BLaER1 treated with 17β-estradiol and CSF1 and Interleukin-3, amounts not matched to agents 10 nM and 100 nM (cell line): ENCODE results near the gene EXOSC2.

Experiments used
- H3K27ac ChIP-seq, 11 experiments: shearing (Covaris generic); formaldehyde crosslinking; 2 replicates each; pipeline ENCODE4 v1.8.1; 2022
- H3K27me3 ChIP-seq, 11 experiments: shearing (Covaris generic); formaldehyde crosslinking; 2 replicates each; pipeline ENCODE4 v1.8.1; 2022
- H3K36me3 ChIP-seq, 11 experiments: shearing (Covaris generic); formaldehyde crosslinking; 2 replicates each; pipeline ENCODE4 v1.8.1; 2022
- H3K4me1 ChIP-seq, 10 experiments: shearing (Covaris generic); formaldehyde crosslinking; 2 replicates each; pipeline ENCODE4 v1.8.1; 2022
- H3K4me2 ChIP-seq, 11 experiments: shearing (Covaris generic); formaldehyde crosslinking; 2 replicates each; pipeline ENCODE4 v1.8.1; 2022
- H3K4me3 ChIP-seq, 10 experiments: shearing (Covaris generic); formaldehyde crosslinking; 2 replicates each; pipeline ENCODE4 v1.8.1; 2022
- H3K9ac ChIP-seq, 11 experiments: shearing (Covaris generic); formaldehyde crosslinking; 2 replicates each; pipeline ENCODE4 v1.8.1; 2022
- H3K9me3 ChIP-seq, 11 experiments: shearing (Covaris generic); formaldehyde crosslinking; replicated peaks in 1 of 11; 2 replicates each; pipeline ENCODE4 v1.8.1; 2022
- H4K20me1 ChIP-seq, 11 experiments: shearing (Covaris generic); formaldehyde crosslinking; 2 replicates each; pipeline ENCODE4 v1.8.1; 2022
- Cebpa-rat ChIP-seq, 11 experiments: shearing (Covaris generic); IDR thresholded peaks; 2 replicates each; pipeline ENCODE4 v1.8.1; 2022

Gene EXOSC2

DNA sequence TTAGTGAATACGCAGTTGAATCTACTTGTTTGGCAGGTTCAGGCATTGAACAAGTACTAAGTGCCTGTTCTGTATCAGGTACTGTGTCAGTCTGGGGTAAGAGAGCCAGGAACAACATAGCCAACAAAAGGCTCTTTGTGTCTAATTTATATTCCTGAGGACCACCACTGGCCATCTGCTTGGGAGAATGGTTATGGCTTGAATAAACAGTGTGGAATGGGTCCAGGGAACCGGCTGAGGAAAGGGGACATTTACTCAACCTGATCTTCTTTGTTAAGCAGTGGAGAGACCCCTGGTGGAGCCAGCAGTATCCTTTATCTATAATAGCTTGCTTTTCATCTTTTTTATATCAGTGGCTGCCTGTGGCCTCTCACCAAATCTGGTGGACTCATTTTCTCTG, 38.6 kb downstream of the EXOSC2 start:
- Histone ChIP-seq H3K9me3 (peaks cover 0 to 15% (median 7%) of the 10 kb centered on the region in 11 experiments; a peak in 9 of 22 replicates), H3K36me3 (peaks cover 0 to 35% (median 6%) of the 10 kb centered on the region in 11 experiments; a peak in 9 of 22 replicates), H3K4me2 (peak overlapping the region in 1 of 11 experiments; percentile 42; a peak in 2 of 22 replicates), H3K4me3 (no peak overlapping the region), H3K9ac (no peak overlapping the region), H3K4me1 (peaks cover 0 to 18% (median 13%) of the 10 kb centered on the region in 10 experiments; a peak in 10 of 20 replicates), H3K27me3 (no peaks in the 10 kb centered on the region), H3K27ac (no peak overlapping the region), H4K20me1 (peaks cover 0 to 88% (median 8%) of the 10 kb centered on the region in 11 experiments; a peak in 10 of 22 replicates)
- no peak for TF ChIP-seq Cebpa-rat (IDR thresholded peaks at IDR 0.05)

DNA sequence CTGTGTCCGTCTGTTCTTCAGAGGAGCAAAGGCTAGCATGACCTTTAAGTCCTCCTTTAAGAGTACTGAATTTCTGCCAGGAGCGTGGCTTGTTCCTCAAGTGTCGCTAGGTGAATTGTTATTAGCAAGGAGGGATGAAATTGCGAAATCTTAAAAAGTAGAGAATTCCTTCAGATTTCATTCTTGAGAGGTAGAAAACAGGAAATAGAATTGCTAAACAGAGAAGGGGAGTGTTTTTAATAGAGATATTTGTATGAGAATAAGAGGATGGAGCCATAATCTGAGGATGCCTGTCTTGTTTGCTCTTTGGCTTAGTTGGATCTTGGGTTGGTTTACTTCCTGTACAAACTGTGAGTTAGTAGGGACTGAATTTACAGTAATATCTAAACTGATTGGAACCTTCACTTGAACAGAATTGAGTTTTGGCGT, 39.2 kb downstream of the EXOSC2 start:
- Histone ChIP-seq H3K9me3 (peaks cover 0 to 15% (median 7%) of the 10 kb centered on the region in 11 experiments; a peak in 9 of 22 replicates), H4K20me1 (peaks cover 0 to 90% (median 8%) of the 10 kb centered on the region in 11 experiments; a peak in 12 of 22 replicates), H3K9ac (no peak overlapping the region), H3K27me3 (no peaks in the 10 kb centered on the region), H3K36me3 (peaks cover 0 to 28% (median 6%) of the 10 kb centered on the region in 11 experiments; a peak in 8 of 22 replicates), H3K4me1 (peaks cover 0 to 18% (median 13%) of the 10 kb centered on the region in 10 experiments; a peak in 10 of 20 replicates), H3K4me2 (peak overlapping the region in 6 of 11 experiments; percentile 18 to 50 (median 42); a peak in 9 of 22 replicates), H3K4me3 (no peak overlapping the region), H3K27ac (no peak overlapping the region)
- TF ChIP-seq Cebpa-rat (IDR thresholded peaks at IDR 0.05), result peak in 7 of 11 experiments; percentile 10 to 71 (median 59); a peak in 5 of 22 replicates

DNA sequence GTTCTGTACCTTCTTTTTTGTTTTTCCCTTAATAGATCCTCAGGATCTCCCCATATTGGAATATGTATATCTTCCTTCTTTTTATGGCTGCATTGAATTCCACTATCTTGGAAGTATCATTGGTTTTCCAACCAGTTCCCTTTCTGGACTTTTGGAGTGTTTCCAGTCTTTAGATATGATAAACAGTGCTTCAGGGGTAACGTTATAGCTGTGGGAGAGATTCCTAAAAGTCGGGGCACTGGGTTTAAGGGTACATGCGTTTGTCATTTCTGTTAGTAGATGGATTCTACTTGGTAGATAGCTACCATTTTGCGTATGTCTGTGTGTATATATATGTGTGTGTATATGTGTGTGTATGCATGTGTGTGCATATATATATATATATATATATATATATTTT, 42.0 kb downstream of the EXOSC2 start:
- Histone ChIP-seq H3K27me3 (no peaks in the 10 kb centered on the region), H4K20me1 (peaks cover 0 to 98% (median 6%) of the 10 kb centered on the region in 11 experiments; a peak in 11 of 22 replicates), H3K4me1 (peaks cover 0 to 18% (median 13%) of the 10 kb centered on the region in 10 experiments; a peak in 10 of 20 replicates), H3K9ac (no peak overlapping the region), H3K4me3 (no peak overlapping the region), H3K27ac (no peak overlapping the region), H3K36me3 (peaks cover 0 to 25% (median 5%) of the 10 kb centered on the region in 11 experiments; a peak in 10 of 22 replicates), H3K4me2 (no peak overlapping the region), H3K9me3 (peaks cover 0 to 6% (median 2%) of the 10 kb centered on the region in 11 experiments; a peak in 8 of 22 replicates)
- no peak for TF ChIP-seq Cebpa-rat (IDR thresholded peaks at IDR 0.05)

- Histone ChIP-seq H3K36me3 (peaks cover 0 to 27% (median 13%) of the 10 kb centered on the region in 11 experiments; a peak in 12 of 22 replicates), H3K4me1 (peaks cover 0 to 18% (median 13%) of the 10 kb centered on the region in 10 experiments; a peak in 10 of 20 replicates)
Measured at GRCh38 chr9:130736834-130737233, 43.3 kb downstream of the EXOSC2 start.

DNA sequence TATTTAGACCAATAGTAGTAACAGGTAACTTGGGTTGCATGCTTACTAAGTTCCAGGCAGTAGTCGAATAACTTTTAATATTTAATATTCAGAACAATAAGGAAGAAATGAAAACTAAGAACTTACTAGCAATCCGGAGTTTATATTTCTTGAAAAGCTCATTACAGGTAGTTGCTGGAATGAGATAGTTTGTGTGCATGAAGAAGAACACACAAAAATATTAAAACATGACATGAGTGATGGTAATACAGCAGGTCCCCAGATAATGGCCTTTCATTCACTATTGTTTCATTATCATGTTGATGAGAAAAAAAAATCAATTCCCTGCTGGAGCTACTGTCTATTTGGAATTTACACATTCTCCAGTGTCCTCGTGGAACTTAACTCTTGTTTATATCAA, 44.7 kb downstream of the EXOSC2 start:
- Histone ChIP-seq H3K27ac (no peak overlapping the region), H3K9ac (no peak overlapping the region), H4K20me1 (peaks cover 0 to 97% (median 6%) of the 10 kb centered on the region in 11 experiments; a peak in 9 of 22 replicates), H3K4me3 (no peak overlapping the region), H3K4me2 (no peak overlapping the region), H3K36me3 (peaks cover 0 to 27% (median 13%) of the 10 kb centered on the region in 11 experiments; a peak in 12 of 22 replicates), H3K27me3 (no peaks in the 10 kb centered on the region), H3K9me3 (peaks cover 0 to 23% (median 17%) of the 10 kb centered on the region in 11 experiments; a peak in 16 of 22 replicates), H3K4me1 (peaks cover 0 to 6% (median 2%) of the 10 kb centered on the region in 10 experiments; a peak in 10 of 20 replicates)
- TF ChIP-seq Cebpa-rat (IDR thresholded peaks at IDR 0.05), result no peak

More at GRCh38 chr9:130736834-130737233, 43.3 kb downstream of the EXOSC2 start:
- peaks cover 0 to 97% (median 6%) of the 10 kb centered on the region in 11 experiments; a peak in 10 of 22 replicates for H4K20me1 ChIP-seq
- H3K9me3 ChIP-seq, result peaks cover 0 to 19% (median 14%) of the 10 kb centered on the region in 11 experiments; a peak in 16 of 22 replicates
- no peak overlapping the region for H3K4me3 ChIP-seq
- no peak overlapping the region for H3K9ac ChIP-seq
- H3K27ac ChIP-seq, result no peak overlapping the region
- TF ChIP-seq Cebpa-rat (IDR thresholded peaks at IDR 0.05), result no peak
- no peak overlapping the region for H3K4me2 ChIP-seq
- H3K27me3 ChIP-seq, result no peaks in the 10 kb centered on the region

DNA sequence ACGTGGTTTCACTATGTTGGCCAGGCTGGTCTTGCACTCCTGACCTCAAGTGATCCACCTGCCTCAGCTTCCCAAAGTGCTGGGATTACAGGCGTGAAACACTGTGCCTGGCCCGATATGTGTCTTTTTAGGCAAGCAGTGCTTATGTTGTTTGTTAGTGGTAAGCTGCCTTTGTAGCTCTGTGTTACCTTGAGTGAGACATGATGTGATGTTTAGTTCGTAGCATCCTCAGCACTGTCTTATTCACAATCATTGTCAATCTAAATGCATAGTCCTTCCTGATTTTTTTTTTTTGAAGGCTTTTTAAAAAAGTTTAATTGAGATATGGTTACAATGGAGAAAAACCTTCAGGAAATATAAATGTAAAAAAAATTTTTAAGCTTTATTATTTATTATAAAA, 45.5 kb downstream of the EXOSC2 start:
- no peak overlapping the region for H3K4me3 ChIP-seq
- H4K20me1 ChIP-seq, result peaks cover 0 to 97% (median 6%) of the 10 kb centered on the region in 11 experiments; a peak in 9 of 22 replicates
- no peak for TF ChIP-seq Cebpa-rat (IDR thresholded peaks at IDR 0.05)
- H3K4me2 ChIP-seq, result no peak overlapping the region; a peak in 1 of 22 replicates
- no peaks in the 10 kb centered on the region for H3K27me3 ChIP-seq
- no peaks in the 10 kb centered on the region for H3K4me1 ChIP-seq
- peaks cover 0 to 23% (median 17%) of the 10 kb centered on the region in 11 experiments; a peak in 16 of 22 replicates for H3K9me3 ChIP-seq
- peaks cover 0 to 27% (median 13%) of the 10 kb centered on the region in 11 experiments; a peak in 12 of 22 replicates for H3K36me3 ChIP-seq
- no peak overlapping the region for H3K27ac ChIP-seq
- H3K9ac ChIP-seq, result no peak overlapping the region

DNA sequence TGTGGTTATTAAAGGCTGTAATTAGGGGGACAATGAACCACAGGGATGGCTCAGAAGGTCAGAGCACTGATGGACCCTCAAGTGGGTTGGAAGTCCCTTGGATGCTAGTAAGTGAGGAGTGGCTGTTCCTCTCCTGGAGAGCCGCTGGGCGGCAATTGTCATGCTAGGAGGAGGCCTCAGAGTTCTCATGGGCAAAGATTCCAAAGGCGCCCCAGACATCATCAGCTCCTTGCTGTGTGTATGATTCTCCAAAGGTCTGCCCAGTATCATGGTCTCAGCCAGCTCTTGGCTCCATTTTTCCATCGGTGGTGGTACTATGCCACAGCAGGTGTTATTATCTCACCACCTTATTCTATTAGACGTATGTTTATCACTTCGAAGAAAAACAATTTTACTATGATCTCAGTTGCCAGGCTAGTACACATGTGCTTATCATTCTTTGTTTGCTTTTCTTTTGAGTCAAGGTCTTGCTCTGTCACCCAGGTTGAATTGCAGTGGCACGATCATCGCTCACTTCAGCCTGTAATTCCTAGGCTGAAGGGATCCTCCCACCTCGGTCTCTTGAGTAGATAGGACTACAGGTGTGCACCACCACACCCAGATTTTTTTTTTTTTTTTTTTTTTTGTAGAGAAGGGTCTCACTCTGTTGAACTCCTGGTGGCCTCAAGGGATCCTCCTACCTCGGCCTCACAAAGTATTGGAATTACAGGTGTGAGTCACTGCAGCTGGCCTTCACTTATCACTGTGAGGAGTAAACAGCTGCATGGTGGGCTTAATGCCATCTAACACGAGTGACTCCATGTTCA, 46.8 kb downstream of the EXOSC2 start:
- Histone ChIP-seq H4K20me1 (peaks cover 0 to 99% (median 6%) of the 10 kb centered on the region in 11 experiments; a peak in 10 of 22 replicates), H3K9me3 (peaks cover 0 to 23% (median 17%) of the 10 kb centered on the region in 11 experiments; a peak in 16 of 22 replicates), H3K27me3 (no peaks in the 10 kb centered on the region), H3K4me2 (no peak overlapping the region), H3K36me3 (peaks cover 0 to 27% (median 13%) of the 10 kb centered on the region in 11 experiments; a peak in 12 of 22 replicates), H3K4me3 (no peak overlapping the region), H3K4me1 (0 out of 20 replicates have a peak, but pooled peaks cover 0 to 4% (median 0%) of the 10 kb centered on the region in 10 experiments), H3K27ac (no peak overlapping the region), H3K9ac (no peak overlapping the region)
- TF ChIP-seq Cebpa-rat (IDR thresholded peaks at IDR 0.05), result no peak

DNA sequence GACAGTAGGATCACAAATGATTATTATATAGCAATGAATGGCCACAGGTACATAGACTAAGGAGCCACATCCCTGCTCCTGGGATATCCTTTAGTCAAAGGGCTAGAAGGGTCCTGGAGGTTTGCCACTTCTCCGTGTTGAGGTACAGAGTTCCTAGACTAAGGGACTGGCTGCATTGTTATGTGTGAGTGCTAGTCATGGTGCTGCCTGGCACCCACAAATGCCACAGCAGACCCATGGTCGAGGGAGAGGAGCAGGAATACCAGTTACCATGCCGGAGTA, 47.4 kb downstream of the EXOSC2 start:
- Histone ChIP-seq H3K36me3 (peaks cover 0 to 27% (median 13%) of the 10 kb centered on the region in 11 experiments; a peak in 12 of 22 replicates), H3K27me3 (no peaks in the 10 kb centered on the region), H4K20me1 (peaks cover 0 to 99% (median 6%) of the 10 kb centered on the region in 11 experiments; a peak in 11 of 22 replicates), H3K4me1 (0 out of 20 replicates have a peak, but pooled peaks cover 0 to 4% (median 0%) of the 10 kb centered on the region in 10 experiments), H3K27ac (no peak overlapping the region), H3K9me3 (peaks cover 0 to 23% (median 17%) of the 10 kb centered on the region in 11 experiments; a peak in 16 of 22 replicates), H3K4me3 (no peak overlapping the region), H3K4me2 (no peak overlapping the region), H3K9ac (no peak overlapping the region)
- TF ChIP-seq Cebpa-rat (IDR thresholded peaks at IDR 0.05), result no peak
